Astrocyte (in vitro differentiated cells and primary cell): ENCODE results near the gene ATG3.

ENCODE experiments used
- EZH2 ChIP-seq: IDR thresholded peaks from 2 replicates; pipeline ENCODE4 v1.6.1; 2012; ENCODE audit warnings: mild to moderate bottlenecking, low read length, inconsistent platforms; ENCODE audit not compliant: insufficient read depth
- TF ChIP-seq, protein P1 (sequence below): IDR thresholded peaks from 2 replicates; pipeline ENCODE4 v1.5.1; 2011; ENCODE audit warnings: low read depth, mild to moderate bottlenecking, inconsistent platforms, low read length, moderate library complexity; ENCODE audit not compliant: insufficient read depth

DNA sequence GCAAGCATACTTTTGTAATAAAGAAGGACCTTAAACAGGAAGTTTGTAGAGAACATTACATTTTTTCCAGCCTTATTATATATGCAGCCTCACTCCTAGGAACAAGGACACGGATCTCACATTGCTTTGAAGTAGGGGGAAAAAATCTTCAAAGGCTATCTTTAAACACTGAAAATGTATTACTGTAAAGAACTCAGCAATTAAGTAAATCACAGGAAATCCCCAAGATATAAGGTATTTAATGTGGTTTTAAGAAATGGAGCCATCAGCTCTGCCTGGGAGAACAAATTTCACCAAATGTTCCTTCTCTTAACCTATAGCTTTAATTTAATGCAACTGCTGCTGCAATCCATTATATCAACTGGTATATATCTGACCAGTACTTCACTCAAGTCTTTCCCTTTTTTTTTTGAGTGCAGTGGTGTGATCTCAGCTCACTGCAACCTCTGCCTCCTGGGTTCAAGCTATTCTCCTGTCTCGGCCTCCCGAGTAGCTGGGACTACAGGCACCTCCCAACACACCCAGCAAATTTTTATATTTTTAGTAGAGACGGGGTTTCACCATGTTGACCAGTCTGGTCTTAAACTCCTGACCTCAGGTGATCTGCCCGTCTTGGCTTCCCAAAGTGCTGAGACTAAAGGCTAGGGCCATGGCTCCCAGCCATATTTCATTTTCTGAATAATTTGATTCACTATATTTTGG lies 65.2 kb downstream of the ATG3 start:
- TF ChIP-seq, protein P1, sequence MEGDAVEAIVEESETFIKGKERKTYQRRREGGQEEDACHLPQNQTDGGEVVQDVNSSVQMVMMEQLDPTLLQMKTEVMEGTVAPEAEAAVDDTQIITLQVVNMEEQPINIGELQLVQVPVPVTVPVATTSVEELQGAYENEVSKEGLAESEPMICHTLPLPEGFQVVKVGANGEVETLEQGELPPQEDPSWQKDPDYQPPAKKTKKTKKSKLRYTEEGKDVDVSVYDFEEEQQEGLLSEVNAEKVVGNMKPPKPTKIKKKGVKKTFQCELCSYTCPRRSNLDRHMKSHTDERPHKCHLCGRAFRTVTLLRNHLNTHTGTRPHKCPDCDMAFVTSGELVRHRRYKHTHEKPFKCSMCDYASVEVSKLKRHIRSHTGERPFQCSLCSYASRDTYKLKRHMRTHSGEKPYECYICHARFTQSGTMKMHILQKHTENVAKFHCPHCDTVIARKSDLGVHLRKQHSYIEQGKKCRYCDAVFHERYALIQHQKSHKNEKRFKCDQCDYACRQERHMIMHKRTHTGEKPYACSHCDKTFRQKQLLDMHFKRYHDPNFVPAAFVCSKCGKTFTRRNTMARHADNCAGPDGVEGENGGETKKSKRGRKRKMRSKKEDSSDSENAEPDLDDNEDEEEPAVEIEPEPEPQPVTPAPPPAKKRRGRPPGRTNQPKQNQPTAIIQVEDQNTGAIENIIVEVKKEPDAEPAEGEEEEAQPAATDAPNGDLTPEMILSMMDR = no peak
- no peak for TF ChIP-seq EZH2
